GM12873 (cell line): ENCODE results near the gene PIMREG.

Experiments used
- CTCF ChIP-seq: IDR thresholded peaks from 2 replicates; pipeline ENCODE4 v1.5.1; 2012; ENCODE audit warnings: low read depth, mild to moderate bottlenecking, moderate library complexity, low read length, control low read depth; ENCODE audit not compliant: insufficient read depth; ENCODE audit errors: missing control alignments

PIMREG gene

GRCh38 chr17:6462692-6463091 is 18.4 kb downstream of the PIMREG start:
- TF ChIP-seq CTCF, result no peak

GRCh38 chr17:6463616-6464445 is 19.6 kb downstream of the PIMREG start:
- no peak for TF ChIP-seq CTCF

GRCh38 chr17:6464446-6465041 is 20.3 kb downstream of the PIMREG start:
- no peak for TF ChIP-seq CTCF

- no peak for TF ChIP-seq CTCF
These were observed 21.1 kb downstream of the PIMREG start for GRCh38 chr17:6465206-6466003.

GRCh38 chr17:6467567-6467966 is 23.3 kb downstream of the PIMREG start:
- TF ChIP-seq CTCF, result no peak

- TF ChIP-seq CTCF, result no peak
These were observed 24.0 kb downstream of the PIMREG start for GRCh38 chr17:6468051-6468790.
